Mammary epithelial cell (primary cell): ENCODE measurements around the gene THADA.

Experiments used
- EZH2 ChIP-seq: IDR thresholded peaks from 2 replicates; pipeline ENCODE4 v1.6.1; 2012; ENCODE audit warnings: low read length, inconsistent platforms, borderline replicate concordance
- TF ChIP-seq, protein P1 (sequence below), 2 donors: IDR thresholded peaks in 1 of 2; conservative IDR thresholded peaks in 1 of 2; 2 replicates each; pipeline ENCODE4 v1.5.1; 2011 to 2012; ENCODE audit warnings: inconsistent platforms in 2 of 2, low read length in 2 of 2, mild to moderate bottlenecking in 2 of 2, control low read depth in 1 of 2, low read depth in 1 of 2; ENCODE audit not compliant: insufficient read depth in 1 of 2; ENCODE audit errors: extremely low read depth in 1 of 2

DNA sequence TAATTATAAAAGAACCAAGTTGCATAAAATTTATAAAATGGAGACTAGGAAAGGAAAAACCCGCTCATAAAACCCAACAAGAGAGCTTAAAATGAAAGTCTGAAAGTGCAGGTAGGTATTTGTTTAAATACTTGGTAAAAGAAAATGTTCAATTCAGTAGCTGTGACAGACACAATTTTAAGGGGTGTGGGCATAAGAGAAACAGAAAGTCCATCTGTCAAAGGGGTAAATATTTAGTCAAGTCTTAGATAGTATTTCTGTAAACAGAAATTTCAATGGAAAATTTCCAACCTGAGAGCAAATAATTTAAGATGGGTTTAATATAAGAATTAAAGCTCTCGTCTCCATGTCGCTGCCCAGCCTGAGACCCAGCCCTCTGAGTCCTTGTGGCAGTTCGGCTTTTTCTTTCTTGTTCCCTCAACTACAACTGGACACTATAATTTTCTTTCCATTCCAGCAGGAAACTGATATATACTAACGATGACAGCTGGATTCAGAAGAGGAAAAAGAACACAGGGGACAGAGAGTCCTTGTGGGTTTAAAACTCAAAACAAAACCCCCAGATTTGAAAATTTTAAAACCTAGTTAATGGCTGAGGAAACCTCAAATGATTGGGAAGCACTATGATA lies 281.4 kb downstream of the THADA start:
- TF ChIP-seq, protein P1, sequence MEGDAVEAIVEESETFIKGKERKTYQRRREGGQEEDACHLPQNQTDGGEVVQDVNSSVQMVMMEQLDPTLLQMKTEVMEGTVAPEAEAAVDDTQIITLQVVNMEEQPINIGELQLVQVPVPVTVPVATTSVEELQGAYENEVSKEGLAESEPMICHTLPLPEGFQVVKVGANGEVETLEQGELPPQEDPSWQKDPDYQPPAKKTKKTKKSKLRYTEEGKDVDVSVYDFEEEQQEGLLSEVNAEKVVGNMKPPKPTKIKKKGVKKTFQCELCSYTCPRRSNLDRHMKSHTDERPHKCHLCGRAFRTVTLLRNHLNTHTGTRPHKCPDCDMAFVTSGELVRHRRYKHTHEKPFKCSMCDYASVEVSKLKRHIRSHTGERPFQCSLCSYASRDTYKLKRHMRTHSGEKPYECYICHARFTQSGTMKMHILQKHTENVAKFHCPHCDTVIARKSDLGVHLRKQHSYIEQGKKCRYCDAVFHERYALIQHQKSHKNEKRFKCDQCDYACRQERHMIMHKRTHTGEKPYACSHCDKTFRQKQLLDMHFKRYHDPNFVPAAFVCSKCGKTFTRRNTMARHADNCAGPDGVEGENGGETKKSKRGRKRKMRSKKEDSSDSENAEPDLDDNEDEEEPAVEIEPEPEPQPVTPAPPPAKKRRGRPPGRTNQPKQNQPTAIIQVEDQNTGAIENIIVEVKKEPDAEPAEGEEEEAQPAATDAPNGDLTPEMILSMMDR (conservative IDR thresholded peaks at IDR 0.05 in 1 of 2, IDR thresholded peaks at IDR 0.05 in 1 of 2; ENCODE audit: extremely low read depth in 1 of 2, insufficient read depth in 1 of 2, low read depth in 1 of 2, low read length in 2 of 2) = no peak
- TF ChIP-seq EZH2 = no peak
